ENCODE results near the gene BTBD16.

- TF ChIP-seq, protein P1, sequence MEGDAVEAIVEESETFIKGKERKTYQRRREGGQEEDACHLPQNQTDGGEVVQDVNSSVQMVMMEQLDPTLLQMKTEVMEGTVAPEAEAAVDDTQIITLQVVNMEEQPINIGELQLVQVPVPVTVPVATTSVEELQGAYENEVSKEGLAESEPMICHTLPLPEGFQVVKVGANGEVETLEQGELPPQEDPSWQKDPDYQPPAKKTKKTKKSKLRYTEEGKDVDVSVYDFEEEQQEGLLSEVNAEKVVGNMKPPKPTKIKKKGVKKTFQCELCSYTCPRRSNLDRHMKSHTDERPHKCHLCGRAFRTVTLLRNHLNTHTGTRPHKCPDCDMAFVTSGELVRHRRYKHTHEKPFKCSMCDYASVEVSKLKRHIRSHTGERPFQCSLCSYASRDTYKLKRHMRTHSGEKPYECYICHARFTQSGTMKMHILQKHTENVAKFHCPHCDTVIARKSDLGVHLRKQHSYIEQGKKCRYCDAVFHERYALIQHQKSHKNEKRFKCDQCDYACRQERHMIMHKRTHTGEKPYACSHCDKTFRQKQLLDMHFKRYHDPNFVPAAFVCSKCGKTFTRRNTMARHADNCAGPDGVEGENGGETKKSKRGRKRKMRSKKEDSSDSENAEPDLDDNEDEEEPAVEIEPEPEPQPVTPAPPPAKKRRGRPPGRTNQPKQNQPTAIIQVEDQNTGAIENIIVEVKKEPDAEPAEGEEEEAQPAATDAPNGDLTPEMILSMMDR (IDR thresholded peaks at IDR 0.05) = no peak
- TF ChIP-seq SIN3A (IDR thresholded peaks at IDR 0.05; ENCODE audit: borderline replicate concordance, insufficient read depth, low read depth, low read length) (no peak), REST (IDR thresholded peaks at IDR 0.05; ENCODE audit: insufficient read depth in 1 of 2, low read depth in 2 of 2, low read length in 1 of 2) (no peak), POLR2AphosphoS5 (IDR thresholded peaks at IDR 0.05; ENCODE audit: low read depth, low read length) (no peak)
Measured at GRCh38 chr10:122373721-122374120, 102.6 kb downstream of the BTBD16 start.

Measured in Panc1 (cell line).